ENCODE data around the gene OXSR1. TPM values are rescaled to one million over a fixed set of nuclear protein-coding genes. Genes with fewer than 3 reads are reported as not detected.

Gene OXSR1
- total RNA-seq, 1 experiment from 2014 or later = 33.2 TPM

DNA sequence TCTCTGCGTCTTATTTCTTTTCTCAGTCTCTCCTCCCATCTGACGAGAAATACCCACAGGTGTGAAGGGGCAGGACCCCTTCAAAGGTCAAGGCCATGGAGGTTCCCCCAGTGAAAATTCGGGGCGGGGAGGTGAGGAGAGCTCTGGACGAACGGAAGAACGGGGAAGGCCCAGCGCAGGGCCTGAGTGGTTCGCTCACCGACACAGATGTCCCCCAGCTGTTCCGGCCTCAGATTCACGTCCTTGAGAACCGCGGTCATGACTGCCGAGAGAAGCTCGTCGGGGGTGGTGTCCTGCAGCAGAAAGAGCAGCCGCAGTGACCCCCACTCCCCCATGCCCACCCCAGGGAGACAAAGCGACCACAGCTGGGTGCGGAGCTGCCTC lies 29.0 kb upstream of the OXSR1 start:
- Histone ChIP-seq H3K4me3 (ENCODE audit: low read depth in 2 of 2, low read length in 2 of 2) (peak overlapping the region; percentile 81 to 82), H3K27ac (ENCODE audit: low read length) (peak overlapping the region; percentile 84), H3K9me3 (ENCODE audit: control insufficient read depth, insufficient read depth, low read depth, low read length) (no peaks in the 10 kb centered on the region), H3K36me3 (ENCODE audit: control insufficient read depth, insufficient read depth, low read length) (peaks cover 2% of the 10 kb centered on the region), H3K4me1 (ENCODE audit: control insufficient read depth, insufficient read depth, low read length) (peaks cover 5% of the 10 kb centered on the region), H3K27me3 (ENCODE audit: control insufficient read depth, insufficient read depth, low read length) (no peaks in the 10 kb centered on the region)
- intact Hi-C loops (cut with micrococcal nuclease; ENCODE audit: unreplicated experiment) = no loop called here
- ChIA-PET CTCF (interaction anchor here (0.6 kb wide), 1 partner anchor 105 kb away, joined by 3 read pairs; no protein-coding TSS in a partner anchor), POLR2A (interaction anchor here (0.6 kb wide), 1 partner anchor 191 kb away, joined by 4 read pairs; no protein-coding TSS in a partner anchor)
- ATAC-seq (no peak), DNase-seq (ENCODE audit: low read depth, low spot score) (no peak)
- TF ChIP-seq, protein P1, sequence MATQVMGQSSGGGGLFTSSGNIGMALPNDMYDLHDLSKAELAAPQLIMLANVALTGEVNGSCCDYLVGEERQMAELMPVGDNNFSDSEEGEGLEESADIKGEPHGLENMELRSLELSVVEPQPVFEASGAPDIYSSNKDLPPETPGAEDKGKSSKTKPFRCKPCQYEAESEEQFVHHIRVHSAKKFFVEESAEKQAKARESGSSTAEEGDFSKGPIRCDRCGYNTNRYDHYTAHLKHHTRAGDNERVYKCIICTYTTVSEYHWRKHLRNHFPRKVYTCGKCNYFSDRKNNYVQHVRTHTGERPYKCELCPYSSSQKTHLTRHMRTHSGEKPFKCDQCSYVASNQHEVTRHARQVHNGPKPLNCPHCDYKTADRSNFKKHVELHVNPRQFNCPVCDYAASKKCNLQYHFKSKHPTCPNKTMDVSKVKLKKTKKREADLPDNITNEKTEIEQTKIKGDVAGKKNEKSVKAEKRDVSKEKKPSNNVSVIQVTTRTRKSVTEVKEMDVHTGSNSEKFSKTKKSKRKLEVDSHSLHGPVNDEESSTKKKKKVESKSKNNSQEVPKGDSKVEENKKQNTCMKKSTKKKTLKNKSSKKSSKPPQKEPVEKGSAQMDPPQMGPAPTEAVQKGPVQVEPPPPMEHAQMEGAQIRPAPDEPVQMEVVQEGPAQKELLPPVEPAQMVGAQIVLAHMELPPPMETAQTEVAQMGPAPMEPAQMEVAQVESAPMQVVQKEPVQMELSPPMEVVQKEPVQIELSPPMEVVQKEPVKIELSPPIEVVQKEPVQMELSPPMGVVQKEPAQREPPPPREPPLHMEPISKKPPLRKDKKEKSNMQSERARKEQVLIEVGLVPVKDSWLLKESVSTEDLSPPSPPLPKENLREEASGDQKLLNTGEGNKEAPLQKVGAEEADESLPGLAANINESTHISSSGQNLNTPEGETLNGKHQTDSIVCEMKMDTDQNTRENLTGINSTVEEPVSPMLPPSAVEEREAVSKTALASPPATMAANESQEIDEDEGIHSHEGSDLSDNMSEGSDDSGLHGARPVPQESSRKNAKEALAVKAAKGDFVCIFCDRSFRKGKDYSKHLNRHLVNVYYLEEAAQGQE (IDR thresholded peaks at IDR 0.05; ENCODE audit: insufficient read depth in 1 of 2, low read depth in 2 of 2, low read length in 1 of 2) = no peak
- no peak for TF ChIP-seq TCF7L2 (IDR thresholded peaks at IDR 0.05; ENCODE audit: low read depth, low read length)
- in situ Hi-C loops (cut with HindIII; ENCODE audit: low pct_unique_long_range_greater_than_20kb, low sequenced_read_pairs) = no loop called here
- TSS peak; percentile 65 for BruUV-seq (replicated peaks)

DNA sequence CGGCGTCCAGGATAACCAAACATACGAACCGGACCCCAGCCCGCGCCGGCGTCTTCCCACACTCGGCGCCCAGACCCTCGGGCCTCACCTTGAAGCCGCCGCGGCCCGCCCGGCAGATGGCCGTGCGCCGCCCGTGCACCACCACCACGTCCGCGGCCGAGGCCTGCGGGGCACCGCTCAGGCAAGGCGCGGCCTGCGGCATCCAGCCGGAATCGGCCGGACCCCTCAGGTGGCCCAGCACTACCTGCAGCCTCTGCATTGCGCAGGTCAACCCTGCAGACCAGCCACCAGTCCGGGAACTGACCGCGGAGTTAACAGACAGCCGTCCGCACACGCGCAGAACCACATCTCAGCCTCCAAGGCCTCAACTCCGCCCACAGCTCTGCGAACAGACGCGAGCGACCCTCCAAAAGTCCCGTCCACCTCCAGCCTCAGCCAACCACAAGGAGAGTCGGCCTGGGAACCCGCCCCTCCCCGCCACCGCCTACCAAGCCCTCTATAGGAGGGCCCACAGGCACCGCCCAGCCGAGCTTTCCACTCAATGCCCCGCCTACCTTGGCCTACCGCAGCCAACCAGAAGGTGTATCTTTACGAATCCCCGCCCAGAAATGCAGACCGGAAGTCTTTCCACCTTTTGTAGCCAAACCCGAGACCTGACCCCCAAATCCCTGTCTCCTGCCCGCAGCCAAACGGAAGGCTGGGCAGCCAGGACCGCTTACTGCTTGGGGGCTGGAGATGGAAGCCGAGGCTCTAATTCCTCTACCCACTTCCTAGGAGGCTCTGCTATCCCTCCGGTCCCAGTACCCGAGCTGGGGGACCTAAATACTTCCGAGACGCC lies 28.3 kb upstream of the OXSR1 start, which contains the start of gene ACAA1:
ACAA1 (minus strand) TSS at position 351 of the 838 bp plus-strand sequence; CDS start at position 259, 92 bp downstream.
- in situ Hi-C loops (cut with HindIII; ENCODE audit: low pct_unique_long_range_greater_than_20kb, low sequenced_read_pairs) = no loop called here
- peaks cover 2% of the 10 kb centered on the region for H3K36me3 ChIP-seq (ENCODE audit: control insufficient read depth, insufficient read depth, low read length)
- no TSS peak for BruUV-seq (replicated peaks)
- ATAC-seq = peak; percentile 96
- TF ChIP-seq, protein P1 (IDR thresholded peaks at IDR 0.05; ENCODE audit: insufficient read depth in 1 of 2, low read depth in 2 of 2, low read length in 1 of 2) = no peak
- TF ChIP-seq POLR2AphosphoS5 (IDR thresholded peaks at IDR 0.05; ENCODE audit: low read depth, low read length) (peak; percentile 89; the same call in 1 of the 2 replicates), CTCF (IDR thresholded peaks at IDR 0.05) (no peak), TCF7L2 (IDR thresholded peaks at IDR 0.05; ENCODE audit: low read depth, low read length) (no peak; the same call in none of the 2 replicates), SIN3A (IDR thresholded peaks at IDR 0.05; ENCODE audit: borderline replicate concordance, insufficient read depth, low read depth, low read length) (0 out of 2 replicates have a peak, but pooled peaks have one; percentile 41)
- peak within 1 kb of the TSS; percentile 95 for H3K27ac ChIP-seq (ENCODE audit: low read length)
- ChIA-PET POLR2A (interaction anchor here (0.5 to 1.1 kb wide), 2 partner anchors 10 to 30 kb away, joined by 3 to 6 read pairs; no protein-coding TSS in a partner anchor), CTCF (interaction anchor here (0.6 kb wide), 1 partner anchor 106 kb away, joined by 3 read pairs; no protein-coding TSS in a partner anchor)
- intact Hi-C loops (cut with micrococcal nuclease; ENCODE audit: unreplicated experiment) = no loop called here
- peaks cover 5% of the 10 kb centered on the region for H3K4me1 ChIP-seq (ENCODE audit: control insufficient read depth, insufficient read depth, low read length)
- no peaks in the 10 kb centered on the region for H3K27me3 ChIP-seq (ENCODE audit: control insufficient read depth, insufficient read depth, low read length)
- DNase-seq (ENCODE audit: low read depth, low spot score) = peak; percentile 91
- no peaks in the 10 kb centered on the region for H3K9me3 ChIP-seq (ENCODE audit: control insufficient read depth, insufficient read depth, low read depth, low read length)
- peak within 1 kb of the TSS; percentile 81 to 82 for H3K4me3 ChIP-seq (ENCODE audit: low read depth in 2 of 2, low read length in 2 of 2)

All from Panc1 (cell line).